Measurements from ENCODE around the gene NRP1.

GRCh38 chr10:33235251-33235884 is 99.1 kb downstream of the NRP1 start:
- no peak for TF ChIP-seq CTCF (IDR thresholded peaks at IDR 0.05; ENCODE audit: extremely low read depth in 1 of 2, insufficient read depth in 1 of 2, low read depth in 1 of 2, low read length in 2 of 2)
- no peak for TF ChIP-seq MYC (IDR thresholded peaks at IDR 0.05; ENCODE audit: low read depth, low read length)
- TF ChIP-seq JUN (IDR thresholded peaks at IDR 0.05; ENCODE audit: borderline replicate concordance, insufficient read depth, insufficient read length, low read depth), result no peak
- no peak for TF ChIP-seq POLR2A (IDR thresholded peaks at IDR 0.05; ENCODE audit: low read depth, low read length)
- TF ChIP-seq MAX (IDR thresholded peaks at IDR 0.05; ENCODE audit: insufficient read depth, insufficient read length), result no peak
- no peak for TF ChIP-seq POLR2AphosphoS5 (IDR thresholded peaks at IDR 0.05; ENCODE audit: insufficient read depth, low read depth, low read length)
- TF ChIP-seq EZH2 (IDR thresholded peaks at IDR 0.05; ENCODE audit: borderline replicate concordance, low read depth, low read length, severe bottlenecking), result no peak

Data from endothelial cell of umbilical vein (primary cell).